HG03565 (cell line): ENCODE measurements around the gene STX8.
"Not testable (repeated sequence)": the region's sequence is repeated elsewhere in the genome, so short reads cannot be mapped to it uniquely, and the experiment has no call there.

Experiments used
- ATAC-seq: cut with Tn5 transposase; IDR thresholded peaks from one replicate; pipeline ENCODE4 v1.9.1; 2021; ENCODE audit warnings: mild to moderate bottlenecking, moderate library complexity; ENCODE audit not compliant: unreplicated experiment

Gene STX8

GRCh38 chr17:9406046-9406606 is 169.5 kb downstream of the STX8 start:
- ATAC-seq = no peak

GRCh38 chr17:9403257-9403656 is 172.4 kb downstream of the STX8 start:
- no peak for ATAC-seq

GRCh38 chr17:9402590-9403199 is 172.9 kb downstream of the STX8 start:
- no peak for ATAC-seq

- ATAC-seq = no peak
These were observed 174.2 kb downstream of the STX8 start for GRCh38 chr17:9401434-9401833.

- peak; percentile 77 for ATAC-seq
These were observed 186.5 kb downstream of the STX8 start for GRCh38 chr17:9389111-9389527.

- no peak for ATAC-seq
These were observed 189.2 kb downstream of the STX8 start for GRCh38 chr17:9386401-9386800.

- ATAC-seq = no peak
These were observed 191.8 kb downstream of the STX8 start for GRCh38 chr17:9383826-9384225.

GRCh38 chr17:9382626-9383025 is 193.0 kb downstream of the STX8 start:
- no peak for ATAC-seq

GRCh38 chr17:9381068-9381467 is 194.6 kb downstream of the STX8 start:
- ATAC-seq = no peak

- no peak for ATAC-seq
These were observed 195.3 kb downstream of the STX8 start for GRCh38 chr17:9380361-9380760.

GRCh38 chr17:9376177-9376576 is 199.4 kb downstream of the STX8 start:
- not testable (repeated sequence) for ATAC-seq

- ATAC-seq = no peak
These were observed 204.6 kb downstream of the STX8 start for GRCh38 chr17:9371019-9371418.

GRCh38 chr17:9370467-9370866 is 205.2 kb downstream of the STX8 start:
- no peak for ATAC-seq

- no peak for ATAC-seq
These were observed 207.0 kb downstream of the STX8 start for GRCh38 chr17:9368631-9369030.

- no peak for ATAC-seq
These were observed 208.5 kb downstream of the STX8 start for GRCh38 chr17:9367156-9367555.

GRCh38 chr17:9364837-9365430 is 210.7 kb downstream of the STX8 start:
- ATAC-seq = no peak

- ATAC-seq = no peak
These were observed 211.9 kb downstream of the STX8 start for GRCh38 chr17:9363440-9364350.

GRCh38 chr17:9361188-9361955 is 214.2 kb downstream of the STX8 start:
- no peak for ATAC-seq

GRCh38 chr17:9360677-9361081 is 214.9 kb downstream of the STX8 start:
- ATAC-seq = no peak

- no peak for ATAC-seq
These were observed 219.1 kb downstream of the STX8 start for GRCh38 chr17:9356488-9356911.

GRCh38 chr17:9355846-9356245 is 219.8 kb downstream of the STX8 start:
- ATAC-seq = no peak
